GM19025 (cell line): ENCODE measurements around the gene WDR6.

Experiments
- ATAC-seq: cut with Tn5 transposase; IDR thresholded peaks from one replicate; pipeline ENCODE4 v1.9.1; 2021; ENCODE audit warnings: mild to moderate bottlenecking, low read depth, moderate library complexity; ENCODE audit not compliant: unreplicated experiment

WDR6 gene

DNA sequence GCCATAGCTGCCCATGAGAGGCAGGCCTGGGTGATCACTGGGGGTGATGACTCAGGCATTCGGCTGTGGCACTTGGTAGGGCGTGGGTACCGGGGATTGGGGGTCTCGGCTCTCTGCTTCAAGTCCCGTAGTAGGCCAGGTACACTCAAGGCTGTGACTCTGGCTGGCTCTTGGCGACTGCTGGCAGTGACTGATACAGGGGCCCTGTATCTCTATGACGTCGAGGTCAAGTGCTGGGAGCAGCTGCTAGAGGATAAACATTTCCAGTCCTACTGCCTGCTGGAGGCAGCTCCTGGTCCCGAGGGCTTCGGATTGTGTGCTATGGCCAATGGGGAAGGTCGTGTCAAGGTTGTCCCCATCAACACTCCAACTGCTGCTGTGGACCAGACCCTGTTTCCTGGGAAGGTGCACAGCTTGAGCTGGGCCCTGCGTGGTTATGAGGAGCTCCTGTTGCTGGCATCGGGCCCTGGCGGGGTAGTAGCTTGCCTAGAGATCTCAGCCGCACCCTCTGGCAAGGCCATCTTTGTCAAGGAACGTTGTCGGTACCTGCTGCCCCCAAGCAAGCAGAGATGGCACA, 5.3 kb downstream of the WDR6 start:
- no peak for ATAC-seq

DNA sequence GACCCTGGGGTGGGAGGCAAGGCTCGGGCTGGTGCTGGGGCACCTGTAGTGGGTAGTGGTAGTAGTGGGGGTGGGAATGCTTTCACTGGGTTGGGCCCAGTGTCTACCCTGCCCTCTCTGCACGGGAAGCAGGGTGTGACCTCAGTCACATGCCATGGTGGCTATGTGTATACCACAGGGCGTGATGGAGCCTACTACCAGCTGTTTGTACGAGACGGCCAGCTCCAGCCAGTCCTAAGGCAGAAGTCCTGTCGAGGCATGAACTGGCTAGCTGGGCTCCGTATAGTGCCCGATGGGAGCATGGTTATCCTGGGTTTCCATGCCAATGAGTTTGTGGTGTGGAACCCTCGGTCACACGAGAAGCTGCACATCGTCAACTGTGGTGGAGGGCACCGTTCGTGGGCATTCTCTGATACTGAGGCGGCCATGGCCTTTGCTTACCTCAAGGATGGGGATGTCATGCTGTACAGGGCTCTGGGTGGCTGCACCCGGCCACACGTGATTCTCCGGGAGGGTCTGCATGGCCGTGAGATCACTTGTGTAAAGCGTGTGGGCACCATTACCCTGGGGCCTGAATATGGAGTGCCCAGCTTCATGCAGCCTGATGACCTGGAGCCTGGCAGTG, 6.0 kb downstream of the WDR6 start:
- no peak for ATAC-seq

DNA sequence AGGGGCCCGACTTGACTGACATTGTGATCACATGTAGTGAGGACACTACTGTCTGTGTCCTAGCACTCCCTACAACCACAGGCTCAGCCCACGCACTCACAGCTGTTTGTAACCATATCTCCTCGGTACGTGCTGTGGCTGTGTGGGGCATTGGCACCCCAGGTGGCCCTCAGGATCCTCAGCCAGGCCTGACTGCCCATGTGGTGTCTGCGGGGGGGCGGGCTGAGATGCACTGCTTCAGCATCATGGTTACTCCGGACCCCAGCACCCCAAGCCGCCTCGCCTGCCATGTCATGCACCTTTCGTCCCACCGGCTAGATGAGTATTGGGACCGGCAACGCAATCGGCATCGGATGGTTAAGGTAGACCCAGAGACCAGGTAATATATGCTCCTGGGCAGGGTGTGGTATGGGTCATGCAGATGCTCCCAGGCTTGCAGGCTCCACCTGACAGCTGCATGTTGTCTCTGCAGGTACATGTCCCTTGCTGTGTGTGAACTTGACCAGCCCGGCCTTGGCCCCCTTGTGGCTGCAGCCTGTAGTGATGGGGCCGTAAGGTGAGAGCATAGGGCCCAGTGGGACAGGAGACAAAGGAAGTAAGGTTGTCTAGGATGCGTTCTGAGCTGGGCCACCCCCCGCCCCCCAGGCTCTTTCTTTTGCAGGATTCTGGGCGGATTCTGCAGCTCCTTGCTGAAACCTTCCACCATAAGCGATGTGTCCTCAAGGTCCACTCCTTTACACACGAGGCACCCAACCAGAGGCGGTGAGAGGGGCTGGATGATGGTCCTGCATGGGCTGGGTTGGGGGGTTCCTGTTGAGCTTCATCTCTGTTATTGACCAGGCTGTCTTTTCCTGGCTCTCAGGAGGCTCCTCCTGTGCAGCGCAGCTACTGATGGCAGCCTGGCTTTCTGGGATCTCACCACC, 6.8 kb downstream of the WDR6 start:
- no peak for ATAC-seq

DNA sequence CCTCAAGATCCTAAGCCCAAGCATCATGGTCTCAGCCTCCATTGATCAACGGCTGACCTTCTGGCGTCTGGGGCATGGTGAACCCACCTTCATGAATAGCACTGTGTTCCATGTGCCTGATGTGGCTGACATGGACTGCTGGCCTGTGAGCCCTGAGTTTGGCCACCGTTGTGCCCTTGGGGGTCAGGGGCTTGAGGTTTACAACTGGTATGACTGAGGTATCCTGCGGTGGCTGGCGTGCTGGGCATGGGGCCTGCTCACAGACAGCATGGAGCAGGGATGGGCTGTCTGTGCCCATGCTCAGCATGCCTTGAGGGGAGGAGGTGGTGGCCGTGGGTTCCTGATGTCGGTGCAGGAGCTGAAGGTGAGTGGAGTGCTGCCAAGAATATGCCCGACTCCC, 7.9 kb downstream of the WDR6 start:
- ATAC-seq = no peak

DNA sequence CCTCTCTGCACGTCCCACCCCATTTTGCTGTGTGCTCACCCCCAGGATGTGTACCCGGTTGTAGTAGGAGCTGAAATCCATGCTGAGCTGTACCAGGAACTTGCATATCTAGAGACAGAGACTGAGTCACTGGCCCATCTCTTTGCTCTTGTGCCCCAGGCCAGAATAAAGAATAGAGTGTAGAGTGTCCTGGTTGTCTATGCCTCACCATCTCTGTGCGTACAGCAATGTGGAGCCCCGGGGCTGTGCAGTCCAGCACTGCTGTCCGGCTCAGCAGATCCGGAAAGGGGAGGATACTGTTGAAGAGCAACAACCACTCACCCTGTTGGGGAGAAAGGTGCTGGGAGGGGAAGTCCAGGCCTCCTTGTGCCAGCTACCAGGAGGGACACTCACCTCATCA, 8.6 kb downstream of the WDR6 start:
- no peak for ATAC-seq

DNA sequence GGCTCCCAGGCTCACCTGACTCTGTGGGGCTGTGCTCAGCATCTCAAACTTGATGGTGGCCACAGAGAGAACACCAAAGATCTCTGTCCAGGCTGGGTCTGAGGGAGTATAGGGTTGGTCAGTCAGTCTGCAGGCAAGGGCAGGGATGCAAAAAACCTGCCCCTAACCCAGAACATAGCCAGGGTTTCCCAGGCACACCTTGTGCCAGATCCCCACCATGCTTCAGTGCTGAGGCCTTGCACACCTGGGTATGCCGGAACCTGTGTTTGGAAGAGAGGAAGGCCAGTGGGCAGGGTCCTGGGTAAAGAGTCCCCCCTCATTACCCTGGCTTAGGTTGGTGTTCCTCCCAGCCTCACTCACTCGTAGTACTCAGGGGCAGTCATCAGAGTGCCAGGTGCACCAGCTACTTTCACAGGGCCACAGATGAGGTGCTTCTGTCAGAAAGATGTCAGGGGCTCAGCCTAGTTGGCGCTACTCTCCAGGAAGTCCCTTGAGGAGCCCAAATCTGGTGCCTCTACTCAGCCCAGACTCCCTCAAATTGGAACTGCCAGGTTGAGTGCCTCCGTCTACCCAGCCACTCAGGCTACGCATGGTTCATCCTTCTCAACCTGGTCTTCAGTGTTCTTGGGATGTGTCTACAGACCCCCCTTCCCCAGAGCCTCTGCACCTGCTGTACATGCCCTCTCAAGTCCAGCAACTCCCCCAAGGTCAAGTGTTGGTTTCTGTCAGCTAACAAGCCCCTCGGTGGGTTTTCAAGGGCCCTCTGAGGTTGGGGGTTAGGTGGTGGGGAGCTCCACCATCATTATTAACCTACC, 9.4 kb downstream of the WDR6 start:
- no peak for ATAC-seq

DNA sequence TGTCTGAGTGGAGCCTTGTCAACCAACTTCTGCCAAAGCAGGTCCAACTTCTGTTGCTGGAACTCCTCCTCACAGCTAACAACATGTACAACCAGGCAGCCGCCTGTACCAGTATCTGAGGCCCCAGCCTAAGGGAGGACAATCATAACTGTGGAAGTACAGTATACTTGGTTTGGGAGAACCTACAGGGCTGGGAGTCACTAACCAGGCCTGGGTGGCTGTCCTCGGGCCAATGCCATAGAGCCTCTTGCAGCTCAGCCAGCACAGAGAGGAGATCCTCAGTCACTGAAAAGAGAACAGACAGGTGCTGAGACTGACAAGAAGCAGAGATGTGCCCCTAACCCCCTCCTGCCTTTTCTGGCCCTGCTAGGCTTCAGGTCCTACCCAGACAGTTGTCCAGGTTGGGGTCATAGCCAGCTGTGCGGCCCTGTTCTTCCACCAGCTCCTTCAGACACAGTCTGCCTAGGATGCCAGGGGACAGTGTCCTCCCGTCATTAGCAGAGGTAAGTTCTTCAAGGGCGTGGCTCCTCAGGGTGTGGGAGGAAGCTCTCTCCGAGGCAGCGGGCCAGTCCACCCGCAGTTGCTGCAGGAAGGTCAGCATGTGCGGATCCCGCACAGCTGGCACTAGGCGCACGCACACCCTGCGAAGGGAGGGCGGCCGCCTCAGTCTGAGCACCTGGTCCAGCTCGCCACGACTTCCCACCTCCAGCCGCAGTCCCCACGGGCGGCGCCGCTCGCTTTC, 10.2 kb downstream of the WDR6 start:
- ATAC-seq = no peak

DNA sequence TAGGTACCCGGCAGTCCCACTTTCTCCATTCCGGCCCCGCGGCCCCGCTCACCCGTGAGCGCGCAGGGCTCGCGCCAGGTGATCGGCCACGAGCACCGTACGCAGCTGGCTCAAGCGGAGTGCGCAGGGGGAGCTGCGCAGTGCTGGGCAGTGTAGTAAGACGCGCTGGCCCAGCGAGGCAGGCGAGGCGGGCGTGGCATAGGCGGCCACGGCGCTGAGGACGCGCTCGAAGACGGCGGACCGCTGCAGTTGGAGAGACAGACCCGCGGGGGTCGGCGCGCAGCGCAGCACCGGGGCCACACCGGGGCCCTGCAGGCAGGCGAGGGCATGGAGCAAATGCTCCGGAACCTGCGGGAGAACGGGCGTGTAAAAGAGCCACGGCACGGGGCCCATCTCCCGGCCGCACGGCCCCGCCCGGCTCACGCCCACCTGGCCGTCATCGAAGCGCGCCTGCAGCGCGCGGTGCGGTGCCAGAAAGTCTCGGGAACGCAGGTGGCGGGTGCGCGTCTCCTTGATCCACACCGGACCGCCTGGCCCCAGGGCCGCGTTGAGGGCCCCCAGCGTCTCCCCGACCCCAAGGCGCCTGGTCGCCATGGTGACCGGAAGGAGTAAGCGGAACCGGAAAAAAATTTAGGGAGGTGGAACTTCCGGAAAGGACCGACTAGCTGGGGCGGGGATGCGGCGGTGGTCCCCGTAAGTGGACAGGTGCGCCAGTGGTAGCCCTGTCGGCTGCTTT, 10.9 kb downstream of the WDR6 start, which contains the start of gene DALRD3:
Gene DALRD3, minus strand, starts transcription at position 610 of the 736 bp plus-strand sequence. Its CDS starts 16 bp downstream, at position 594.
- ATAC-seq = no peak

DNA sequence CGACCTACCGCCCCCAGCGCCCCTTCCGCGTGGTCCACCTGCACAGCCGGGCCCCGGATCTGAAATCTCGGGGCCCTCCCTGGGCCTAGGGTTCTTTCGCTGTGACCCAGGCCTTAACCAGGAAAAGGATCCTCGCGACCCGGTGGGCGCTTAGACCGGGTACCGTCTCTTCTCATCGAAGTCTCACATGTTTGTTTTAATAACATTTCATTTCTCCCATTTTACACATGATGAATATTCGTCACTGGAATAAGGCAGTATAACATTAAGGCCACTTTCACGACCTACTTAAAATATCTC, 11.5 kb downstream of the WDR6 start:
- no peak for ATAC-seq

DNA sequence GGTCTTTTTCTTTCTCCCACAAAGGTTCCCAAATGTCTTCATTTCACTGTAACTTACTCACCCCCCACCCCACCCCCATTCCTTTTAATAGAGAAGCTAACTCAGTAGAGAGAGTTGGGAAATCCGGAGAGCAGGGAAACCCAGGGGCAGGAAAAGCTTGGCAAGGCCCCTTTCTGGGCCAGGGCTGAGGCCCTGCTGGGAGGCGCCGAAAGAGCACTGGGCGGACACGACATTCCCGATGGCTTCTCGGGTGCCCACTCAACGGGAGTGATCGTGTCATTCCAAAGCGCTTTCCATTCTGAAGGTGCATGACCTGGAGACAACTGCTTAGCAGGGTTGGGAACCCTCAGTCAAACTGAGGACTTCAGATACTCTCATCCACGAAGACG, 12.7 kb downstream of the WDR6 start:
- ATAC-seq = no peak

DNA sequence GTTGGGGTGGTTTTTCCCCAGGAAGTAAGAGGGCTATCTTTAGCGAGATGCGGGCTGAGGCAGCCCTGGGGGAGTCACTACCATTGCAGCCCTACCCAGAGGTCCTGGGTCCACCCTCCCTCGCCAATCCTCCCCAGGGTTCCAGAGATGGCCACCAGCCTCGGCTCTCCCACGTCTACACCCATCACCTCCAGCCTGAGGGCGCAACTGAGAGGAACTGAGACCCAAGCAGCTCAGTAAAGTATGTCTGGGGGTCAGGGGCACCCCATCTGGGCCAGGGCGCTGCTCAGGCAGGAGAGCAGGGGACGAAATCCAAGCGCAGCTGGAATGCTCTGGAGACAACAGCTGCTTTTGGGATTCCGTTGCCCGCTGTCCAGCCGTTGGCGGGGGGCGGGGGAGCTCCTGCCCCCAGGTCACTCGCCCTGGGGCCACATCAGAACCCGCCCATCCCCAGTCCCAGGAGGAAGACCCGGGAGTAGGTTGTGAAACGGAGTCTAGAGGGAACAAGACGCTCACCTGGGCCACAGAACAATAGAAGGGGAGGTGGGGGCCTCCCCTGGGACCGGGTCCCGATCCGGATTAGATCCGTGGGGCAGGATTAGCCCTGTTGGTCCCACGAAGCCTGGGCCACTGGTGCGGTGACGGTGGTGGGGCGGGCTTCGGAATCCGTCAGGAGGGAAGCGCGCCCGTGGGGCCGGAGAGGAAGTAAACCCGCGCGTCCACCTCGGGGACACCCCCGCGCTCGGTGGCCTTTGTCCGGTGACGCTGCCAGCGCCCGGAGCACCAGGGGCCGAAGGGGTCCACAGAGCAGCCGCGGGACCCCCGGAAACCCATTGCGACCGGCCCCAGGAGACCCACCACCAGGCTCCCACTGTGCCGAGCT, 13.4 kb downstream of the WDR6 start:
- peak; percentile 1 for ATAC-seq

DNA sequence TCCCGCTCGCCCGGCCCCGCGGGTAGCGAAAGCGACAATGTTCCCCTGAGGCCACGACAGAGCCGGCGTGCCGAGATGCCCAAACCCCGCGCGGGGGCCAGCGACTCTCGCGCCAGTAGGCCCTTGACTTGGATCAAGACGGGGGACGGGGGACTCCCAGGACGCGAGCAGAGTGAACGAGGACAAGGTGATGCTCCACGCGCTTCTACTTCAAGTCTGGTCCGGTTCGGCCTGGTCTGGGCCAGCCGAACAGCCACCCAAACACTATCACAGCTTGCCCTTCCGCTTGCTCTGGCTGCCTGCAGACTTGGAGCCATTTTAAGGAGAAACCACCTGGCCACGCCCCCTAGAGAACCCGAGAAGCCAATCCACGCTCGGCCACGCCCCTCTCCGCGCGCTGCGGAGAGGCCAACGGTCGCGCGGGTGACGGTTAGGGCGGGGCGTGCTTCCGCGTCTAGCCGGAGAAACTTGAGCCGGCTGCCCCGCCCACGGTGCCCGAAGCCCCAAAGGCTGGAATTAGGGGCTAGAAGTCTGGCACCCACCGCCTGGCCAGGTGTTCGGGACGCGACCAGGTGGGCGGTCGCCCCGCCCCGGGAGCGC, 14.1 kb downstream of the WDR6 start:
- ATAC-seq = peak; percentile 47

DNA sequence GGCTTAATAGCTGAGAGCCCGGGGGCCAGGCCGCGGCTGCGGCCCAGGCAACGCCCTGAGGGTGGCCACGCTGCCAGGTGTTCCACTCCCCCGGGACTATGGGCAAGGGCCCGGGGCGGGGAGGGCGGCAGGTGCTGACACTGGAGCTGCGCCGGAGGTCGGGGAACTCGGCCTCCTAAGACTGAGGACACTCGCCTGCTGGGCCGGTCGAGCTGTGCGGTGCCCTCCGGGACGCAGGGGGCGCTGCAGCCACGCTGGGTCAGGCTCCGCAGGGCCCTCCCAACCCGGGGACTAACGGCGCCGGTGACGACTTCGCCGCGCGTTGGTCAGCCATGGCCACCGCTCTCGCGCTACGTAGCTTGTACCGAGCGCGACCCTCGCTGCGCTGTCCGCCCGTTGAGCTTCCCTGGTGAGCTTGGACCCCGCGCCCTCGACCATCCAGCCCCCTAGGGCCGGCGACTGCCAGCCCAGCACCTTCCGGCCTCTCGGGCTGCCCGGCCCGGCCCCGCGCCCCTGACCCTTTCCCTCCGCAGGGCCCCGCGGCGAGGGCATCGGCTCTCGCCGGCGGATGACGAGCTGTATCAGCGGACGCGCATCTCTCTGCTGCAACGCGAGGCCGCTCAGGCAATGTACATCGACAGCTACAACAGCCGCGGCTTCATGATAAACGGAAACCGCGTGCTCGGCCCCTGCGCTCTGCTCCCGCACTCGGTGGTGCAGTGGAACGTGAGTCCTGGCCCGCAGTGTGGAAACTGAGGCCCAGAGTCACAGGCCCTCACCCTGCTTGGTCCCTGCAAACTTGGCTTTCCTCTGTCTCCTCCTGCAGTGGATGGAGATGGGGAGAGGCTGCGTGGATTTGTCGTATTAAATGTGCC, 14.9 kb downstream of the WDR6 start, which contains the start of gene NDUFAF3:
Gene NDUFAF3, plus strand, starts transcription at position 309 of the 875 bp plus-strand sequence. Its CDS starts 24 bp downstream, at position 333.
- peak; percentile 54 for ATAC-seq

DNA sequence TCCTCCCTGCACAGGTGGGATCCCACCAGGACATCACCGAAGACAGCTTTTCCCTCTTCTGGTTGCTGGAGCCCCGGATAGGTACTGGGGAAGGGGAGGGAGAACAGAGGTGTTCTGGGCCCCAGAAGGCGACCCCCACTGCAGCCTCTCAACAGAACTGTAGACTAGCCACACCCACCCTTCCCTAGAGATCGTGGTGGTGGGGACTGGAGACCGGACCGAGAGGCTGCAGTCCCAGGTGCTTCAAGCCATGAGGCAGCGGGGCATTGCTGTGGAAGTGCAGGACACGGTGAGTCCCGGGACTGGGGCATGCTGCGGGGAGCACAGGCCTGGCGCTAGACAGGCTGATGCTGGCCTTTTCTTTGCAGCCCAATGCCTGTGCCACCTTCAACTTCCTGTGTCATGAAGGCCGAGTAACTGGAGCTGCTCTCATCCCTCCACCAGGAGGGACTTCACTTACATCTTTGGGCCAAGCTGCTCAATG, 15.5 kb downstream of the WDR6 start:
- ATAC-seq = no peak

DNA sequence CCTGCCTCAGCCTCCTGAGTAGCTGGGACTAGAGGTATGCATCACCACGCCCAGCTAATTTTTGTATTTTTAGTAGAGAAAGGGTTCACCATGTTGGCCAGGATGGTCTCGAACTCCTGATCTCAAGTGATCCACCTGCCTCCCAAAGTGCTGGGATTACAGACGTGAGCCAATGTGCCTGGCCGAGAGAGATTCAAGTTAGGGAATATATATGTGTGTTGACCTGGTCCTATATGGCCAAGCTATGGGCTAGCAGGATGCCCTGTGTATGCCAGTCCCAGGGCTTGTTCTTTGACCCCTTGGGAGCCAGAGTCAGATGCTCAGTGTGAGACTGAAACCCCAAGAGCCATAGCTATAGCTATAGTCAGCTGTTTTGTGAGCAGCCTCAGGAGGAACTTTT, 16.6 kb downstream of the WDR6 start:
- no peak for ATAC-seq

DNA sequence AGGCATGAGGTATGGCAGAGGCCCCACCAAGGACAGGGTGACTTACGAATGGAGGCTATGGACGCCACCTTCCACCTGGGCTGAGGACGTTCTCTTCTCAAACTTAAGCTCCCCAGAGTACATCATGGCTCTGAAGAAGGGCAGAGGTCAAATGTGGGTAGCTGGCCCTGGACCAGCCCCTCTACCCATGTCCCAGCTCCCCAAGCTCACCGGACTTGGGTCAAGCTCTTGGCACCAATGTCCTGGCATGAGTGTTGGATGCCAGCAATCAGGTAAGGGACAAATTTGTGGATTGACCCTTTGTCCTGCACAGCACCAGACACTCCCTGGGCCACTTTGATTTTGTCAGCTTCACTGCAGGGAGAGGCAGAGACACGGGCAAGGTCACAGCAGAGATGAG, 17.3 kb downstream of the WDR6 start:
- ATAC-seq = no peak
